Skin of body (tissue), 3 donors: ENCODE results near the gene CFHR2. TPM values are rescaled to one million over a fixed set of nuclear protein-coding genes. Genes with fewer than 3 reads are reported as not detected.

Source experiments
- DNase-seq: peaks from one replicate; lab custom pipeline; 2025; lab: John Stamatoyannopoulos, UW
- small RNA-seq: library from RNA; depleted of rRNA; stranded (forward); fragments of <200 nt; gene quantifications from one replicate; pipeline ENCODE3, GENCODE V24; 2014; ENCODE audit warnings: low replicate concordance
- total RNA-seq: library from RNA; depleted of rRNA; stranded (reverse); fragments of >200 nt; gene quantifications from one replicate; pipeline ENCODE4 v1.2.3, GENCODE V29; 2014

The CFHR2 gene
- total RNA-seq, 1 donor from 2014 or later, result not detected

- DNase-seq, result no peak
Measured at GRCh38 chr1:197001828-197002227, 58.3 kb downstream of the CFHR2 start.

DNA sequence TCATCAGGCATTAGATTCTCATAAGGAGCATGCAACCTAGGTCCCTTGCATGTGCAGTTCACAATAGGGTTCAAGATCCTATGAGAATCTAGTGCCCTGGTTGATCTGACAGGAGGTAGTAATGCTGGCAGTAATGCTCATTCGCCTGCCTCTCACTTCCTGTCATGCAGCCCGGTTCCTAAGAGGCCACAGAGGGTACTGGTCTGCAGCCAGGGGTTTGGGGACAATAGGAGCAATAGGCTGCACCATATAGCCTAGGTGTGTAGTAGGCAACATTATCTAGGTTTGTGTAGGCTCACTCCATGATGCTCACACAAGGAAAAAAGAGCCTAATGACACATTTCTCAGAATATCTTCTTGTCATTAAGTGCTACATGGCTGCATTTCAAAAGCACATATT, 59.6 kb downstream of the CFHR2 start:
- DNase-seq, result no peak

DNA sequence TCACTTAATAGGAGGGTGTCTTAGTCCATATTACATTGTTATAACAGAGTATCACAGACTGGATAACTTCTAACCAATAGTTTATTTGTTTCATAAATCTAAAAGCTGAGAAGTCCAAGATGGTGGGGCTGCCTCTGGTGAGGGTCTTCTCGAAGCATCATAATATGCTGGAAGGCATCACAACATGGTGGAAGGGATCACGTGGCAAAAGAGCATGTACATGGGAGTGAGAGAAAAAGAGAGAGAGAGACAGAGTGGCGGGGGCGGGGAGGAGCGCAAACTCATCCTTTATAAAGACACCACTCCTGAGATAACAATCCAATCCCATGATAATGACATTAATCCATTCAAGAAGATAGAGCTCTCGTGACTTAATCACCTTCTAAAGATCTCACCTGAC, 65.3 kb downstream of the CFHR2 start:
- DNase-seq, result no peak

Small RNAs within 50 kb of the gene (small RNA-seq; reads per million reads assigned to genes)
- not detected for gene AL139418.1

Other genes starting within 250 kb of the CFHR2 start
- gene CFHR3, start 168.9 kb upstream of the CFHR2 start, total RNA-seq, result 0.39 TPM
- 0.59 TPM for gene CFHR1, start 124.0 kb upstream of the CFHR2 start, total RNA-seq
- not detected for gene CFHR4, start 55.7 kb upstream of the CFHR2 start, total RNA-seq
- not detected for gene CFHR5, start 33.8 kb downstream of the CFHR2 start, total RNA-seq
- gene F13B, start 123.5 kb downstream of the CFHR2 start, total RNA-seq, result not detected
- gene ASPM, start 202.9 kb downstream of the CFHR2 start, total RNA-seq, result 16.6 TPM